Astrocyte (in vitro differentiated cells and primary cell): ENCODE data around the gene CCDC60. TPM values are rescaled to one million over a fixed set of nuclear protein-coding genes. Genes with fewer than 3 reads are reported as not detected.

Experiments used
- total RNA-seq: library from RNA; stranded (reverse); gene quantifications from 2 replicates; pipeline ENCODE4 v1.2.1, GENCODE V29; 2021

The CCDC60 gene
- total RNA-seq, 1 donor from 2014 or later: 1.7 TPM

Other genes starting within 250 kb of the CCDC60 start
- gene HSPB8, start 155.8 kb upstream of the CCDC60 start, total RNA-seq: 53.7 and 54.6 TPM in 2 replicates